ENCODE results near the gene CCDC78. TPM values are rescaled to one million over a fixed set of nuclear protein-coding genes. Genes with fewer than 3 reads are reported as not detected.

CCDC78 gene
- total and polyA plus RNA-seq, 2 of the 13 experiments (the other 11 are each of a cell fraction or from before 2014, with no cell fraction given), result 0.53 to 1.5 TPM

- no peak for TF ChIP-seq RERE (CRISPR knock-in tag; IDR thresholded peaks at IDR 0.05; ENCODE audit: low read depth)
- no peak for TF ChIP-seq SMARCC2 (IDR thresholded peaks at IDR 0.05)
- TF ChIP-seq, protein P1, sequence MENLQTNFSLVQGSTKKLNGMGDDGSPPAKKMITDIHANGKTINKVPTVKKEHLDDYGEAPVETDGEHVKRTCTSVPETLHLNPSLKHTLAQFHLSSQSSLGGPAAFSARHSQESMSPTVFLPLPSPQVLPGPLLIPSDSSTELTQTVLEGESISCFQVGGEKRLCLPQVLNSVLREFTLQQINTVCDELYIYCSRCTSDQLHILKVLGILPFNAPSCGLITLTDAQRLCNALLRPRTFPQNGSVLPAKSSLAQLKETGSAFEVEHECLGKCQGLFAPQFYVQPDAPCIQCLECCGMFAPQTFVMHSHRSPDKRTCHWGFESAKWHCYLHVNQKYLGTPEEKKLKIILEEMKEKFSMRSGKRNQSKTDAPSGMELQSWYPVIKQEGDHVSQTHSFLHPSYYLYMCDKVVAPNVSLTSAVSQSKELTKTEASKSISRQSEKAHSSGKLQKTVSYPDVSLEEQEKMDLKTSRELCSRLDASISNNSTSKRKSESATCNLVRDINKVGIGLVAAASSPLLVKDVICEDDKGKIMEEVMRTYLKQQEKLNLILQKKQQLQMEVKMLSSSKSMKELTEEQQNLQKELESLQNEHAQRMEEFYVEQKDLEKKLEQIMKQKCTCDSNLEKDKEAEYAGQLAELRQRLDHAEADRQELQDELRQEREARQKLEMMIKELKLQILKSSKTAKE (CRISPR knock-in tag; IDR thresholded peaks at IDR 0.05; ENCODE audit: borderline replicate concordance), result peak; percentile 57; the same call in 1 of the 2 replicates
- no peak for TF ChIP-seq ZNF101 (CRISPR knock-in tag; IDR thresholded peaks at IDR 0.05; ENCODE audit: borderline replicate concordance, low read depth)
- no peak for TF ChIP-seq ZNF326 (CRISPR knock-in tag; IDR thresholded peaks at IDR 0.05; ENCODE audit: borderline replicate concordance)
- peak; percentile 82 for TF ChIP-seq MEIS1 (CRISPR knock-in tag; IDR thresholded peaks at IDR 0.05; ENCODE audit: borderline replicate concordance)
- no peak for TF ChIP-seq SRSF9 (IDR thresholded peaks at IDR 0.05; ENCODE audit: borderline replicate concordance, insufficient read depth, low read depth, low read length, poor library complexity, severe bottlenecking)
- TF ChIP-seq FOXA3 (CRISPR knock-in tag; IDR thresholded peaks at IDR 0.05), result peak; percentile 64
- TF ChIP-seq ZNF563 (CRISPR knock-in tag; IDR thresholded peaks at IDR 0.05), result 0 out of 2 replicates have a peak, but pooled peaks have one; percentile 24
- TF ChIP-seq, protein P2, sequence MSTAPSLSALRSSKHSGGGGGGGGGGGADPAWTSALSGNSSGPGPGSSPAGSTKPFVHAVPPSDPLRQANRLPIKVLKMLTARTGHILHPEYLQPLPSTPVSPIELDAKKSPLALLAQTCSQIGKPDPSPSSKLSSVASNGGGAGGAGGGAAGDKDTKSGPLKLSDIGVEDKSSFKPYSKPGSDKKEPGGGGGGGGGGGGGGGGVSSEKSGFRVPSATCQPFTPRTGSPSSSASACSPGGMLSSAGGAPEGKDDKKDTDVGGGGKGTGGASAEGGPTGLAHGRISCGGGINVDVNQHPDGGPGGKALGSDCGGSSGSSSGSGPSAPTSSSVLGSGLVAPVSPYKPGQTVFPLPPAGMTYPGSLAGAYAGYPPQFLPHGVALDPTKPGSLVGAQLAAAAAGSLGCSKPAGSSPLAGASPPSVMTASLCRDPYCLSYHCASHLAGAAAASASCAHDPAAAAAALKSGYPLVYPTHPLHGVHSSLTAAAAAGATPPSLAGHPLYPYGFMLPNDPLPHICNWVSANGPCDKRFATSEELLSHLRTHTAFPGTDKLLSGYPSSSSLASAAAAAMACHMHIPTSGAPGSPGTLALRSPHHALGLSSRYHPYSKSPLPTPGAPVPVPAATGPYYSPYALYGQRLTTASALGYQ (CRISPR knock-in tag; IDR thresholded peaks at IDR 0.05), result no peak; the same call in 1 of the 2 replicates
- TF ChIP-seq PRDM10 (CRISPR knock-in tag; IDR thresholded peaks at IDR 0.05; ENCODE audit: low read depth), result no peak; the same call in 1 of the 2 replicates
- TF ChIP-seq, protein P3, sequence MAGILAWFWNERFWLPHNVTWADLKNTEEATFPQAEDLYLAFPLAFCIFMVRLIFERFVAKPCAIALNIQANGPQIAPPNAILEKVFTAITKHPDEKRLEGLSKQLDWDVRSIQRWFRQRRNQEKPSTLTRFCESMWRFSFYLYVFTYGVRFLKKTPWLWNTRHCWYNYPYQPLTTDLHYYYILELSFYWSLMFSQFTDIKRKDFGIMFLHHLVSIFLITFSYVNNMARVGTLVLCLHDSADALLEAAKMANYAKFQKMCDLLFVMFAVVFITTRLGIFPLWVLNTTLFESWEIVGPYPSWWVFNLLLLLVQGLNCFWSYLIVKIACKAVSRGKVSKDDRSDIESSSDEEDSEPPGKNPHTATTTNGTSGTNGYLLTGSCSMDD (CRISPR knock-in tag; IDR thresholded peaks at IDR 0.05), result no peak
- peak; percentile 46; the same call in 1 of the 2 replicates for TF ChIP-seq KLF12 (CRISPR knock-in tag; IDR thresholded peaks at IDR 0.05; ENCODE audit: borderline replicate concordance)
Observed at GRCh38 chr16:740764-741505, 14.7 kb upstream of the CCDC78 start, which contains the start of gene CIAO3 (continued).
